HK-2 (cell line): ENCODE data around the gene MARCHF11.

Experiments used
- DNase-seq: peaks from one replicate; pipeline ENCODE4 v3.0.0-alpha.2; 2018; ENCODE audit not compliant: unreplicated experiment

MARCHF11 gene

GRCh38 chr5:16051246-16051755, 128.3 kb downstream of the MARCHF11 start:
- DNase-seq, result no peak

GRCh38 chr5:16050414-16050813, 129.2 kb downstream of the MARCHF11 start:
- no peak for DNase-seq

DNA sequence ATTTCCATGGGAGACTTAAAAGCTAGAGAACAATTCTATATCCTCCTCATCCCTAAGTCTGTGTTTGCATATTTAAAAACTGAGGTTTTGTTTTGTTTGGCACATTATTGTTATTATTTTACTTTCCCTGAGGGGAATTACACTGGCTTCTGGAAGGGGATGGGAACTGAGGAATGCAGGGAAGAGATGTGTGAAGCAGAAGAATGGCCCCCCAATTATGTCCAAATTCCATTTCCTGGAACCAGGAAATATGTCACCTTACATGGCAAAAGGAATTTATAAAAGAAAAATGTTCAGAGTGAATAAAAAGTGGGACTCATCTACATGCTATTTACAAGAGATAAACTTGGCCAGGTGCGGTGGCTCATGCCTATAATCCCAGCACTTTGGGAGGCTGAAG, 129.8 kb downstream of the MARCHF11 start:
- DNase-seq, result no peak

GRCh38 chr5:16048132-16048531, 131.5 kb downstream of the MARCHF11 start:
- no peak for DNase-seq

DNA sequence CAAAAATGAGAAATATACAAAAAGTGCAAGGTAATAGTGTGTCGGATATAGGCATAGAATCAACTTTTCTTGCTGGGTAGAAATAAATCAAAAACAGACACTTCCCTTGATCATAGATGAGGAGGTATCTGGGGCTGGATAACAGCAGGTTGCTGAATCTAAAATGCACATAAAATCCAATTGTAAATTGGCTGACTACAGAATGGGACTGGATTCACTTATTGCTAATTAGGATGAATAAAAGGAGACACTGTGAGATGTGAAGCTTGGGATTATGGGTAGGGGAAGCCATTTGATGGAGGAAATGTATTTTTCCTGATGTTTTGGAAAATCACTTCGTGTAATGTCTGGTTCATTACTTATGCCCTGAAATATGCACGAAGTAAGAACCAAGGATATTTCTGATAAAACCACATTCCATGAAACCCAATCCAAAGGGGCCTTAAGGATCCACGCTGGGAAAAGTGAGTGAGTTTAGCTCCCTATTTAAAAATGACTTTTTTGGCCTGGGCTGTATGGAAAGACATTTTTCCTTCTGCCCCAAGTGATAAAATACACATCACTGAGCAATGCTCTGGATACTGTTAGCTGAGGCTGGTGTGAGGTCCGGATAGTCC, 136.1 kb downstream of the MARCHF11 start:
- DNase-seq, result no peak

- DNase-seq, result peak; percentile 2
Observed at GRCh38 chr5:16037121-16037845, 142.3 kb downstream of the MARCHF11 start.

DNA sequence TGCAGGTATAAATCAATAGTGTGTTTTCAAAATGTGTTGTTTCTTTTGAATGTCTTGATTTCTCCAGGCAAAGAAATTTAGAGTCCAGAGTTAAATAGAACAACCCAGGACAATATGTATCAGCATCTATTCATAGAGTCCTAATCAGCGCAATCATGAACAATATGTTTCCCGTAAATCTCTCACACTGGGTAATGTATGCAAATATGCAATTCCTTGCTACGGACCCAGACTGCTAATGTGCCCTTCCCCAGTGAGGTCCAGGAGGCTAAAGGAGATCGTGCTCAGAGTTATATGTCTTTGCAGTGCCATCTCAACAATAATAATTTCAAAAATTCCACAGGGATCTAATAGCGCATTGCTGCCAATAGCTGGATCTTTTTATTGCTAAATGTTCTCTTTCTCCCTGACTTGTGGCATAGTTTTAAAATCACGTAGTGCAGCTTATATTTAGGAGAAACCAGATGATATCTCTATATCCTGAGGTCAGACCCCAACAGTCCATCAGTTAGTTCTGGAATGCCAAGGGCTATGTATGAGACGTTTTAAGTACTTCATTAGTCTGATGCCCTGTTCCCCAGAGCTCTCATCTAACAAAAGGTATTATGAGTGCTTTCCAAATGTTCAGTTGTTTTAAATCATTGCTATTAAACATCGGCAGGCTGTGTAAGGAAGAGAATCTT, 145.1 kb downstream of the MARCHF11 start:
- no peak for DNase-seq

DNA sequence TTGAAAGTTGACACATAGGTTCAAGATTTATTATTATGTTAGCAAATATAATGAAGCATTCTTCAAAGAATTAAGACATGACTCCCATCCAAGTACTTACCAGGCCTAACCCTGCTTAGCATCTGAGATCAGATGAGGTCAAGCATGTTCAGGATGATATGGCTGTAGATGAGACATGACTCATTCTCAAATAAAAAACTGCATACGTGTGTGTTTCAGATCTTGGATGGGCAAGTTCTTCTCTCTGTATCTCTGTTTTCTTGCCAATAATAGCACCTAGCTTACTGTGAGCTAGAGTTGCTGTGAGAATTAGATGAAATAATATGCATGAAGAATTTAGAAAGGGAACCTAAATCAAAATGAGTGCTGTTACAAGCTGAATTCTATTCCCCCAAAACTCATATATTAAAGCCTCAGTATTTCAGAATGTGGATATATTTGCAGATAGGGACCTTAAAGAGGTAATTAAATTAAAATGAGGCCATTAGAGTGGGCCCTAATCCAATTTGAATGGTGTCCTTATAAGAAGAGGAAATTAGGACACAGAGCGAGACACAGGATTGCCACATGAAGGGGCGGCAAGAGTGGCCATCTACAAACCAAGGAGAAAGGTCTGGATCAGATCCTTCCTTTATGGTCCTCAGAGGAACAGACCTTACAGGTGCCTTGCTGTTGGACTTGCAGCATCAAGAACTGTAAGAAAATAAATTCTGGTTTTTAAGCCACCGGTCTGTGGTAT, 146.2 kb downstream of the MARCHF11 start:
- no peak for DNase-seq

DNA sequence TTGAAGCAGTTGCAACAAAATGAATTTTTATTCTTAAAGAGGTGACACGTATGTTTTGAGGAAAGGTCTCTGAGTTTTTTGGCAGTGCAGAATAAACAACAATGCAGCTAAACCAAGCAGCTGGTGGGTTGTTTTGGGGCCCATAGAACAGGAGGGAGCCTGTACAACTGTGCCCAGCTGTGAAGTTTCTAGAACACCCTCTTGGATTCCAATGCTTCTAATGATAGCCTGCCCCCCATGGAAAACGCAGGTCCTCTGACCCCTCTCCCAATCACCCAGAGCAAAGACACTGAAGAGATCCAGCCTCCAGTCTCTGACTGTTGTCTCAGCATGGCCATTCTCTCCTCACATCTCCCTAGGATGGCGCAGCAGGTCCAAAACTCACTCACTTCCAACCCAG, 150.9 kb downstream of the MARCHF11 start:
- DNase-seq, result no peak

GRCh38 chr5:16025681-16026080, 153.9 kb downstream of the MARCHF11 start:
- DNase-seq, result no peak

DNA sequence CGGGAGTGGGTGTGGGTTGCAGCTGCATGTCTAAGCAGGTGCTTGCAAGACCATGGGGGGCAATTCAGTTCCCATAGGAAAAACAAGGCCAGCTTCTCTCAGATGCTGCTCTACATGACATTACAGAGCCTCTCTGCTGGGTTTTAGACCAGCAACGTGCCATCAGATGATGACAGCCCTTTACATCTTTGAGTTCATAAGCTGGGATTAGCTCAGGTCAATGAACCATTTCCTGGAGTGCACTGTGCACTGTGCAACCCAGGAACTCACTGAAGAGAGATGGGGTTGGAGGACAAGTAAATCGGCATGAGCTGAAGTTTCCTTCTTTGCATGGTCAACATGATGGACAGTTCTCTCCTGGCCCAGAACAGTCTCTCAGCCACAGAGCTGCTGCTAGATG, 160.6 kb downstream of the MARCHF11 start:
- no peak for DNase-seq

GRCh38 chr5:16017720-16018119, 161.9 kb downstream of the MARCHF11 start:
- DNase-seq, result no peak
